PC-9 (cell line): Measurements from ENCODE around the gene ARFGAP3.

Source experiments
- EZH2 ChIP-seq: fragments of 200-600 bp; sonication (generic); IDR thresholded peaks from 2 replicates; pipeline ENCODE4 v1.8.0; 2017; ENCODE audit warnings: antibody characterized with exemption, low read depth
- TF ChIP-seq, protein P1 (sequence below): fragments of 200-600 bp; sonication (generic); conservative IDR thresholded peaks from 2 replicates; pipeline ENCODE4 v1.6.1; 2017; ENCODE audit warnings: mixed run types, antibody characterized with exemption, mild to moderate bottlenecking, moderate library complexity

- TF ChIP-seq, protein P1, sequence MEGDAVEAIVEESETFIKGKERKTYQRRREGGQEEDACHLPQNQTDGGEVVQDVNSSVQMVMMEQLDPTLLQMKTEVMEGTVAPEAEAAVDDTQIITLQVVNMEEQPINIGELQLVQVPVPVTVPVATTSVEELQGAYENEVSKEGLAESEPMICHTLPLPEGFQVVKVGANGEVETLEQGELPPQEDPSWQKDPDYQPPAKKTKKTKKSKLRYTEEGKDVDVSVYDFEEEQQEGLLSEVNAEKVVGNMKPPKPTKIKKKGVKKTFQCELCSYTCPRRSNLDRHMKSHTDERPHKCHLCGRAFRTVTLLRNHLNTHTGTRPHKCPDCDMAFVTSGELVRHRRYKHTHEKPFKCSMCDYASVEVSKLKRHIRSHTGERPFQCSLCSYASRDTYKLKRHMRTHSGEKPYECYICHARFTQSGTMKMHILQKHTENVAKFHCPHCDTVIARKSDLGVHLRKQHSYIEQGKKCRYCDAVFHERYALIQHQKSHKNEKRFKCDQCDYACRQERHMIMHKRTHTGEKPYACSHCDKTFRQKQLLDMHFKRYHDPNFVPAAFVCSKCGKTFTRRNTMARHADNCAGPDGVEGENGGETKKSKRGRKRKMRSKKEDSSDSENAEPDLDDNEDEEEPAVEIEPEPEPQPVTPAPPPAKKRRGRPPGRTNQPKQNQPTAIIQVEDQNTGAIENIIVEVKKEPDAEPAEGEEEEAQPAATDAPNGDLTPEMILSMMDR: no peak
- no peak for TF ChIP-seq EZH2
Measured at GRCh38 chr22:42799461-42800405, 57.3 kb downstream of the ARFGAP3 start.
